Retinal pigment epithelial cell (primary cell): ENCODE data around the gene COX5A.

Experiments used
- DNase-seq: peaks from one replicate; pipeline ENCODE4 v3.0.0-alpha.2; 2010; ENCODE audit warnings: low read depth
- H3K4me3 ChIP-seq: 2 replicates; pipeline ENCODE4 v1.5.1; 2011; ENCODE audit warnings: mild to moderate bottlenecking, low read length, control low read depth, moderate library complexity
- CTCF ChIP-seq: conservative IDR thresholded peaks from 2 replicates; pipeline ENCODE4 v1.5.1; 2011; ENCODE audit warnings: low read depth, low read length, control low read depth, inconsistent platforms

COX5A gene

GRCh38 chr15:74967670-74968069 lies 29.8 kb upstream of the COX5A start:
- no peak for TF ChIP-seq CTCF
- no peak for DNase-seq
- no peak overlapping the region for H3K4me3 ChIP-seq

GRCh38 chr15:74964794-74965193 lies 26.9 kb upstream of the COX5A start:
- TF ChIP-seq CTCF, result no peak
- H3K4me3 ChIP-seq, result no peak overlapping the region
- DNase-seq, result no peak

- no peak for TF ChIP-seq CTCF
- H3K4me3 ChIP-seq, result no peak overlapping the region
- DNase-seq, result no peak
Observed at GRCh38 chr15:74963213-74963612, 25.3 kb upstream of the COX5A start.

- H3K4me3 ChIP-seq, result no peak overlapping the region
- TF ChIP-seq CTCF, result no peak
- DNase-seq, result no peak
Observed at GRCh38 chr15:74962671-74963070, 24.8 kb upstream of the COX5A start.

- TF ChIP-seq CTCF, result no peak
Observed at GRCh38 chr15:74962219-74962618, 24.3 kb upstream of the COX5A start.

GRCh38 chr15:74961616-74962015 lies 23.7 kb upstream of the COX5A start:
- no peak for DNase-seq
- no peak overlapping the region for H3K4me3 ChIP-seq
- no peak for TF ChIP-seq CTCF

More at GRCh38 chr15:74962219-74962618, 24.3 kb upstream of the COX5A start:
- no peak for DNase-seq
- no peak overlapping the region for H3K4me3 ChIP-seq

GRCh38 chr15:74960995-74961588 lies 23.2 kb upstream of the COX5A start:
- H3K4me3 ChIP-seq, result no peak overlapping the region
- DNase-seq, result no peak
- TF ChIP-seq CTCF, result no peak
